CD4-positive, alpha-beta T cell treated with Interferon gamma for 1 hour (primary cell): ENCODE measurements around the gene SLCO2B1.

Experiments
- DNase-seq: peaks from one replicate; pipeline ENCODE4 v3.0.0-alpha.2; 2020

The SLCO2B1 gene

GRCh38 chr11:75145196-75145971 lies 5.5 kb upstream of the SLCO2B1 start:
- DNase-seq: no peak

DNA sequence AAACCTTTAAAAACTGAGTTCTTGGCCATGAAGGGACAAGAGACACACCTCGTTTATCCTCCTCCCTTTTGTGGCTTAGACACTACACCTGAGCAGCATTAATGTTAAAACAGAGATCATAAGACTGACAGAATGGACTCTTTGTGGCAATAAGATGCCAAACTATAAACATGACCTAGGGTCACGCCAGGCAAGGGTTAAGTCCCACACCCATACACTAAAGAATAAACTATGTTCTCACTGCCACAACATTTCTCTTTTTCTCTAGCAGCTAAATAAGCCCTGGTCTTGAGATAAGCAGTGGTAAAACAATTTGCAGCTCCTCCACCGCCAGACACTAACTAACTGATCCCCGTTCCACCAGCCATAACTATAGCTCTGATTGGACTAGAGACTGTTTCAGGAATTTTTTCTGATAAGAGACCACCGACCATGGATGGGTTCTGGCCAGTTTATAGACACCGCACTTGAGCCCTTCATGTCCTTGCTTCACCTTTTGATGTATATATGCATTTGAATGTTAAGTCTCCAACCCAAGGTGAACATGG lies 4.9 kb upstream of the SLCO2B1 start:
- no peak for DNase-seq

GRCh38 chr11:75146711-75147110 lies 4.2 kb upstream of the SLCO2B1 start:
- DNase-seq: no peak

- DNase-seq: no peak
These were observed 3.6 kb upstream of the SLCO2B1 start for GRCh38 chr11:75147191-75147874.

DNA sequence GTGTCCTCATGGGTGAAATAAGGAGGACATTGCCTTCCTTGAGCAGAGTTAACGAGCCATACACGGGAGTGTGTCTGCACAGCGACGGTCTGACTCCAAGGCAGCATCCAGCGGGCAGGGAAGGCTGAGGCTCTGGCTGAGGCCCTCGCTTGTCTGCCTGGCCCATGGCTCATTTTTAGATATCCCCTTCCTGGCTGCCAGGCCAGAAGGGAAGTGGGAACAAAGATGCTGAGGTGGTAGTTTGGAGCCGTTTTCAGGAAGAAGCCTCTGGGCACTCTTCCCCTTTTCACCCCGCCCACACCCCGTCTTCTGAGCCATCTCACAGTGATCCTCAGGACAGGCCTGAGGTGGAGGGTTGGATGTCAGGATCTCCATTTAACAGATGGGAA lies 3.0 kb upstream of the SLCO2B1 start:
- DNase-seq: peak; percentile 37

DNA sequence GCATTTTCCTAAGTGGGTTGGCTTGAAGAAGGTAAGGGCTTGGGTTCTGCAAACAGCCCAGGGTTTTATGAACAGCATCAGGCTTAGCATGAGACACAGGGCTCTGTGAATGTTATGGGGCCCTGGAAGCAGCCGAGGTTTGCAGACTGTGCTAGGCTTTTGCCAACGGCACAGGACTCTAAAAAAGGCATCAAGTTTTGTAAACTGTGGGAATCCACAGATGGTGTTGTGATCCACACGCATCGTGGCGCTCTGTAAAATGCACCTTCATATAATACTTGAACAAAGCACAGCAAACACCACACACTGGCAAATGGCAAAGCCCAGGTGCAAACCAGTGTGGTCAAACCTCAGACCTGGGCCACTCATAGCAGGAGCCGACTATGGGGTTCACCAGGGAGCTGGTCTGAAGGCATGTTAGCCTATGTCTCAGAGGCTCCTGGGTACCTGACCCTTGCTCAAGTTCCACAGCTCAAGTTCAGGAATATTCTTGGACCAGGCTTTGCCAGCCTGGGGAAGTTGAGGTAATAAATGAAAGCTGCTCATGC lies 2.4 kb upstream of the SLCO2B1 start:
- DNase-seq: no peak

GRCh38 chr11:75149766-75150465 lies 991 bp upstream of the SLCO2B1 start:
- no peak for DNase-seq

- no peak for DNase-seq
These were observed 590 bp downstream of the SLCO2B1 start for GRCh38 chr11:75151346-75152047.

GRCh38 chr11:75152090-75152489 lies 1.2 kb downstream of the SLCO2B1 start:
- DNase-seq: no peak

GRCh38 chr11:75152651-75153427 lies 1.9 kb downstream of the SLCO2B1 start:
- DNase-seq: no peak

GRCh38 chr11:75154646-75155569 lies 4.0 kb downstream of the SLCO2B1 start:
- DNase-seq: no peak

DNA sequence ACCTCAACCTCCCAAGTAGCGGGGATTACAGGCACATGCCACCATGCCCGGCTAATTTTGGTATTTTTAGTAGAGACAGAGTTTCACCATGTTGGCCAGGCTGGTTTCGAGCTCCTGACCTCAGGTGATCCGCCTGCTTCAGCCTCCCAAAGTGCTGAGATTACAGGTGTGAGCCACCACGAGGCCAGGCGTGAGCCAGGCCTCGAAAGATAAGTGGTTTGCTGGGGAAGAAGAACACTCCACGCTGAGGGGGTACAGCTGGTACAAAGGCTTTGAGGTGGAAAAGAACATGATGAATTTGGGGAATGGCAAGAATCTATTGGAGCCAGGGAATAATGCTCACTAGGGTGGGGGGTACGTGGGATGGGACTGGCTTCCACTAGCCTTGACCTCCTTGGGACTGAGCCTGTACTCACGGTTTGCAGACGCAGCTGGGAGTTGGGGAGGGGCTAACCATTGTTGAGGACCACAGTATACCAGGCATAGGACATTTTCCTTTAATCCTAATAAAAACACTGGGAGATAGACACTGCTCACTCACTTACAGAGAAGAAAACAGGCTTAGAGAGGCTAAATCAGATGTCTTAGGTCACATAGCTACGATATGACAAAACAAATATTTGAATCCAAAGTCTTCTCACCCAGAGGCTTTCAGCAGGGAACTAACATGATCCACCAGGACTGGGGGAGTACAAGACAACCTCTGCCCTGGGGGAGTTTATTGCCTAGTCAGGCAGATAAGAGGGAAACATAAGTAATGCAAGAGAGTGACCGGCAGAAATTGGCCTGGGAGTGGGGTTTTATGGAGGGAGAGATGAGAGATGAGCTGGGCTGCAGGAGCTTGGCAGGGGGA lies 4.9 kb downstream of the SLCO2B1 start:
- DNase-seq: no peak

- DNase-seq: no peak
These were observed 7.3 kb downstream of the SLCO2B1 start for GRCh38 chr11:75158241-75158640.

GRCh38 chr11:75158696-75159150 lies 7.8 kb downstream of the SLCO2B1 start:
- DNase-seq: no peak

DNA sequence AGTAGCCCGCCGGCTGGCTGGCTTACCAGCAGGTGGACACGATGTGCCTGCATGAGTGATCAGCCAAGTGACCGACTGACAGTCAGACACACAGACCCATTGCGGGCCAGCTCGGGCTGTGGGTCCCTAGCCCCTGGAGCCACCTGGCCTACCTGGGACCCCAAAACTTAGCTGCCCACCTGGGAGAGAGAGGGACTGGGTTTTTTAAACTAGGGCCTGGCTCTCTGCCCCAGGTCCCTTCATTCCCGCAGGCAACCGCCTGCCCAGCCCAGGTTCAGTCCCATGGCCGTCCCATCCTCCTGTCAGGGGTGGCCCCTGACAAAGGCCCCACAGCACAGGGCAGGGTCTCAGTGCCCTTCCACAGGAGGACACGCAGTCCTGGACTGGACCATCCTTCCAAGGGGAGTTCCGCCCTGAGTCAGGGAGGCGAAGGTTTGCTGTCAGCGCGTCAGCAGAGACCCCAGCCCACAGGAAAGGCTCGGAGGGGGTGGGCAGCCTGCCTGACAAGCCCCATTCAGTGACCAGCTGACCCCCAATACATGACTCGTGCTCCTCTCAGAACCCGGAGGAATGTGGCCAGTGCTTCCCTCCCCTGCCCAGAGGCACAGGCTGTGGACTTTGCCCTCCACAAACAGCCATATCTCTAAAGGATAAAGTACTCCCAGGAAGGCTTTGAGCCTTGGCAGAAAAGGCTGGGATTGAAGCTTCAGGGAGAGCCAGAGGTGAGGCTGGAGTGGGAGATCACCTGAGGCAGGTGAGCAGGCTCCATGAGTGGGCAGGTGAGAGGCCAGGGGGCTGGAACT lies 8.4 kb downstream of the SLCO2B1 start:
- DNase-seq: no peak

DNA sequence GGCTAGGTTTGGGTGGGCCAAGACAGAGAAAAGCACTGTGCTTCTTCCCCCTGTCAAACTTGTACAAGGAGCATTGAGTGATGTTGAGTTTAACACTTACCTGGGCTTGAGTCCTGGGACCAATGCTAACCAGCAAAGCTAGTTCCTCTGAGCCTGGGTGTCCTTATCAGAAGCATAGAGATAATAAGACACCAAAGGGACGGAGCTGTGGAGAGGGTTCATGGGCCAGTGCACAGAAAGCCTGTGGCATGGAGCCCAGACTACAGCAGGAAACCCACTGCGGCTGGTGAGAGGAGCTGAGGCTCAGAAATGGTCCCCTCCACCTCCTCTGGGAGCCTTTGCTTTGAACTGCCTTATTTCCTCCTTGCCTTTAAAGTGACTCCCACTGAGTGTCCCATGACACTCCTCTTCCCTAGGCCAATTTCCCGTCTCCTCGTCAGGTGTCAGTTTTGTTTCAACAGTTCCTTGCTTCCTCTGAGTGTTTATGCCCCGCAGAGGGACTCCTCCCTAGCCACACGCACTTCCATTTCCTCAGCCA lies 9.4 kb downstream of the SLCO2B1 start:
- no peak for DNase-seq

DNA sequence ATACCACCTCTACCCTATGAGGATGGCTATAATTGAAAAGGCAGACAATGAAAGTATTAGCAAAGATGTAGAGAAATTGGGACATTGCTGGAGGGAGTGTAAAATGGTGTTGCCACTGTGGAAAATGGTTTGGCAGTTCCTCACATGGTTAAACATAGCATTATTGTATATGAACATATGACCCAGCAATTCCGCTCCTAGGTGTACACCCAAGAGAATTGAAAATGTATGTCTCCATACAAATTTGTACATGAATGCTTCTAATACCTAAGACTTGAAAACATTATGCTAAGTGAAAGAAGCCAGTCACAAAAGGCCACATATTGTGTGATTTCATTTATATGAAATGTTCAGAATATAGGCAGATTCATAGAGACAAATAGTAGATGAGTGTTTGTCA lies 10.0 kb downstream of the SLCO2B1 start:
- DNase-seq: no peak

DNA sequence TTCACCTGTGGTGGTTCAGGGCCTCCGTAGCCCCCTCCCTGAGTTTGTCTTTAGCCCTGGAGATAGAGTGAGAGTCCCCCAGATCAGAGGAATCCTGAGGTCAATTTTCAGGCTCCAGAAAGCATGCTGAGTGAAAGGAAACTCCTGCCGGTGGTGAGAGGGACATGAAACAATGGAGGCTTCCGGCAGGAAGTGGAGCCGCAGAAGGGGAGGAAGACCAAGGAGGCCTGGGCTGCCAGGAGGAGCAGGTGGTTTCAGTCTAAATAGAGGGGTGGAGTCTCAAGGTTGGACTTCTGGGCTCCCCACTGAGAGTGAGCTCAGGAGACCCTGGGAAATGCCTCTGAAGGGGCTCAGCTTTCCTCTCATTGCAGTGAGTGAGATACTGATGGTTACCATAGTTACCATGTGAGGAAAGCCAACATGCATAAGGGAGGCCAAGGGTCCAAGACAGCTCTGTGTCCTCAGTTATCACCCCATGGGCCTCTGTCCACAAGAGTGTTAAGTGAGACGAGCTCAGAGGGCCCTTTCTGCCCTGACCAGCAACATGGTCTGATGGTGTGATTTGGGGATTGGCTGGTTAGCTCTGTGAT lies 10.7 kb downstream of the SLCO2B1 start:
- no peak for DNase-seq
